DMS79 treated with DMSO at 0.1 percent for 48 hours (cell line): ENCODE results near the gene KCTD8.
"Not testable (repeated sequence)": the region's sequence is repeated elsewhere in the genome, so short reads cannot be mapped to it uniquely, and the experiment has no call there.

Source experiments
- DNase-seq: peaks from one replicate; lab custom pipeline; 2025; lab: John Stamatoyannopoulos, UW

Gene KCTD8

GRCh38 chr4:44326741-44327140 is 121.9 kb downstream of the KCTD8 start:
- no peak for DNase-seq

DNA sequence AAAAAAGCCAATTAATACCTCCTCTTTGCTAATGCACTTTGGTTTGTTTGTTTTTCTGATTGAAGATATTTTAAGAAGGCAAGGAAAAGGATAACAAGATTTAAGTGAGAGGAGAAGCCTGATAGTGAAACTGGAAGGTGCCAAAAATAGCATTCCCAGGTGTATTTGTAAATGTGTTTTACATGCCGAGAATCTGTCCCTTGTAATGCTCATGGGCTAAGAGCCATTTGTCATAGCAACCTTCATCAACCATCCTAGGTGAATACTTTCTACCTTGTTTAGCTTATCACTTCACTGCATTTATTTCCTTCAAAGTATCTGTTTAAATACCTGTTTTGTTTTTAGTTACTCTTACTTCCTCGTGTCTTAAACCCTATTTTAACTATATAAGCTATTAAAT is 127.8 kb downstream of the KCTD8 start:
- DNase-seq = no peak

- DNase-seq = no peak
Measured at GRCh38 chr4:44319129-44319528, 129.5 kb downstream of the KCTD8 start.

DNA sequence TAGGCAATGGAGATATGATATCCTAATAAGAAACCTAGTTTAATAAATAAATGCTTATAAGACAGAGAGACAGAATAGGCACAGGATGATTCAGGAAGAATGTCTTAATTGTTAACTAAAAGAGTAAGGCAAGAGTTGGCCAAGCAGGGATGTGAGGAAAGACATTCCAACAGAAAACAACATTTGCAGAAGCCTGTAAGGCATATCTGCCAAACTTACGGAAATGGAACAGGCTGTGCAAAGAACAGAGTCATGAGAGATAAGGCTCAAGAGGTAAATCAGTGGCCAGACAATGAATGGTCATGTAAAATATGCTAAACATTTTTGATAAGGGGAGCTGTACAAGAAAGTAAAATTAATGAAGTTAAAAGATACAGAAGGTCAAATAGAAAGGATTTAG is 134.9 kb downstream of the KCTD8 start:
- DNase-seq = no peak

GRCh38 chr4:44287505-44287904 is 161.1 kb downstream of the KCTD8 start:
- no peak for DNase-seq

GRCh38 chr4:44279469-44279868 is 169.1 kb downstream of the KCTD8 start:
- no peak for DNase-seq

- DNase-seq = no peak
Measured at GRCh38 chr4:44279066-44279465, 169.5 kb downstream of the KCTD8 start.

DNA sequence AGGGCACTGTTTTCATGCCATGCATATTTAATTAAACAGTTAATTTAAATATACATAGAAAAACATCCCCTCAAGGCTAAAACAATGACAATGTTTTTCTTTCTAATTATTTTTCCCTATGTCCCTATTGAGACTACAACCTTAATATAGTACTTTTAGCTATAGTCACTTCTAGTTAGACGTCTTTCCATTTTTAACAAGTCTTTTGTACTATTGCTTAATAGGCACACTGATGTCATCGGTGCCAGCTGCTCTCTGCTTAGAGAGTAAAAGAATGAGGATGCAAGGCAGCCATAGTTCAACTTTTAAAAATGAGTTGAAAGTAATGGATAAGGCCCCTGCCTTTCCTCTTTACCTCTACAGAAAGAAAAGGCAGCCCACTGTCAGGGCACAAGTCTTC is 191.1 kb downstream of the KCTD8 start:
- DNase-seq = no peak

DNA sequence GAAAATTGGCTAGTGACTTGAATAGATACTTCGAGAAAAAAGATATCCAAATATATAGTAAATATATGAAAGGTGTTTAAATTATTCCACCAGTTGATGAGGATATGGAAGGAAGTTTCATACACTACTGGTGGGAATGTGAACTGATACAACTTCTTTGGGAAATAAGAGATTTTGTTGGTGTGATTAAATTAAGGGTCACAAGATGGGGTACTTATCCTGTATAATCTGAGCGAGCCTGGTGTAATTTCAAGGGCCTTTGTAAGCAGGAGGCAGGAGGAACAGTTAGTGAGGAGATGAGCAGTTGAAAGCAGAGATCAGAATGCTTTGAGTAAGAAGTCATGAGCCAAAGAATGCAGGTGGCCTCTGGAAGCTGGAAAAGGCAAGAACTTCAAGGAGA is 192.2 kb downstream of the KCTD8 start:
- no peak for DNase-seq

- no peak for DNase-seq
Measured at GRCh38 chr4:44237643-44238042, 211.0 kb downstream of the KCTD8 start.

GRCh38 chr4:44235897-44236296 is 212.7 kb downstream of the KCTD8 start:
- no peak for DNase-seq

GRCh38 chr4:44232262-44232661 is 216.3 kb downstream of the KCTD8 start:
- DNase-seq = no peak

- no peak for DNase-seq
Measured at GRCh38 chr4:44231006-44231405, 217.6 kb downstream of the KCTD8 start.

DNA sequence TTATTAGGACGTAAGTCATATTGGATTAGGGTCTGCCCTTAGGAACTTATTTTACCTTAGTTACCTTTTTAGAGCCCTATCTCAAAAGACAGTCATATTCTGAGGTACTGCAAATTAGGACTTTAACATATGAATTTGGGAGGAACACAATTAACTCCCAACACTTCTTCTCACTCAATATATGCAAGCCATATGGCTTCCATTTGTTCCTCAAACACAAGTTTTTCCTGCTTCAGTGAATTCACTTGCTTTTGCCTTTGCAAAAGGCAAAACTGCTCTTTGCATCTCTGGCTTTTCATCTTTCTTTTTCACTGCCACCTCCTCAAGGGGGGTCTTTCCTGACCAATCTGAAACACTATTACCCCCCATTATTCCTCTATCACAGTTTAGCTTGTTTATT is 220.3 kb downstream of the KCTD8 start:
- DNase-seq = no peak

- no peak for DNase-seq
Measured at GRCh38 chr4:44221407-44221806, 227.2 kb downstream of the KCTD8 start.

GRCh38 chr4:44210750-44211149 is 237.9 kb downstream of the KCTD8 start:
- DNase-seq = no peak

GRCh38 chr4:44196796-44197195 is 251.8 kb downstream of the KCTD8 start:
- no peak for DNase-seq

DNA sequence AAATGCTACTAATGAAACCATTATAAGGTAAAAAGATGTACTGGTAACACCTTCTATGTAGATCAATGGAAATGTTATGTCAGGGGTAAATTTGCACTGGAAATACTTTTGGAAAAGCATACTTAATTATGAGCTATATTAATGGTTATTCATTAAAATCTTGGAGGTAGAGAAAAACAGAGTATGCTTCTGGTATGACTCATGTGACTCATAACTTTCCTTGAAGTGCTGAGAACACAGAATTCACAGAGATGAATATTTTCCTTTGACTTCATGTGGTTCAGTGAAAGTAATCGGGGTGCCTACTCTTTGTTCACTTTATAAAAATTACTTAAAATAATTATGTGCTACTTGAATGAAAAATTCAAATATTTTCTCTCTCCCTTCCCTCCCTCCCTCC is 254.2 kb downstream of the KCTD8 start:
- DNase-seq = no peak

DNA sequence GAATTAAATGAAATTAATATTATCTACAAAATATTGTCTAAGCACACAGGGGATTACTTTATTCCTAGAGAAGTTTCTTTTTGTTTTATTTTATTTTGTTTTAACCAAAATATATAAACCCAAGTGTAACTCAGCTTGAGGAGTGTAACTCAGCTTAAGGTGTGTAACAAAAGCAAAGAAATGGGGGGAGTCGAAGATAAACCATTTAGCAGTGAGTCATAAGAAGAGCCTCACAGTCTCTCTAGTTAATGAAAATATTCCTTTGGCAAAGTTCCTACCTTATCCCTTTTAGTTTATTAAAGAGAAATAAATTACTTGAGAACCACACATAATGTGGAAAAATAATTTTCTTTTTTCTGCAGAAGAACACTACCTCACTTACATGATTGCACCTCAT is 261.8 kb downstream of the KCTD8 start:
- no peak for DNase-seq

- no peak for DNase-seq
Measured at GRCh38 chr4:44186096-44186849, 262.3 kb downstream of the KCTD8 start.

DNA sequence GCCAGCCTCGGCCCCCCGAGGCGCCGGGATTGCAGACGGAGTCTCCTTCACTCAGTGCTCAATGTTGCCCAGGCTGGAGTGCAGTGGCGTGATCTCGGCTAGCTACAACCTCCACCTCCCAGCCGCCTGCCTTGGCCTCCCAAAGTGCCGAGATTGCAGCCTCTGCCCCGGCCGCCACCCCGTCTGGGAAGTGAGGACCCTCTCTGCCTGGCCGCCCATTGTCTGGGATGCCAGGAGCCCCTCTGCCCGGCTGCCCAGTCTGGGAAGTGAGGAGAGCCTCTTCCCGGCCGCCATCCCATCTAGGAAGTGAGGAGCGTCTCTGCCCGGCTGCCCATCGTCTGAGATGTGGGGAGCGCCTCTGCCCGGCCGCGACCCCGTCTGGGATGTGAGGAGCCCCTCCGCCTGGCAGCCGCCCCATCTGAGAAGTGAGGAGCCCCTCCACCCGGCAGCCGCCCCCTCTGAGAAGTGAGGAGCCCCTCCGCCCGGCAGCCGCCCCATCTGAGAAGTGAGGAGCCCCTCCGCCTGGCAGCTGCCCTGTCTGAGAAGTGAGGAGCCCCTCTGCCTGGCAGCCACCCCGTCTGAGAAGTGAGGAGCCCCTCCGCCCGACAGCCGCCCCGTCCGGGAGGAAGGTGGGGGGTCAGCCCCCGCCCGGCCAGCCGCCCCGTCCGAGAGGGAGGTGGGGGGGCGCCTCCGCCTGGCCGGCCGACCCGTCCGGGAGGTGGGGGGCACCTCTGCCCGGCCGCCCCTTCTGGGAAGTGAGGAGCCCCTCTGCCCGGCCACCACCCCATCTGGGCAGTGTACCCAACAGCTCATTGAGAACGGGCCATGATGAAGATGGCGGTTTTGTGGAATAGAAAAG is 266.9 kb downstream of the KCTD8 start:
- not testable (repeated sequence) for DNase-seq

DNA sequence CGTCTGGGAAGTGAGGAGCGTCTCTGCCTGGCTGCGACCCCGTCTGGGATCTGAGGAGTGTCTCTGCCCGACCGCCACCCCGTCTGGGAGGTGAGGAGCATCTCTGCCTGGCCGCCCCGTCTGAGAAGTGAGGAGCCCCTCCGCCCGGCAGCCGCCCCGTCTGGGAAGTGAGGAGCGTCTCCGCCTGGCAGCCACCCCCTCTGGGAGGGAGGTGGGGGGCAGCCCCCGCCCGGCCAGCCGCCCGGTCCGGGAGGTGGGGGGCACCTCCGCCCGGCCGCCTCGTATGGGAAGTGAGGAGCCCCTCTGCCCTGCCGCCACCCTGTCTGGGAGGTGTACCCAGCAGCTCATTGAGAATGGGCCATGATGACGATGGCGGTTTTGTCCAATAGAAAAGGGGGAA is 280.8 kb downstream of the KCTD8 start:
- not testable (repeated sequence) for DNase-seq

DNA sequence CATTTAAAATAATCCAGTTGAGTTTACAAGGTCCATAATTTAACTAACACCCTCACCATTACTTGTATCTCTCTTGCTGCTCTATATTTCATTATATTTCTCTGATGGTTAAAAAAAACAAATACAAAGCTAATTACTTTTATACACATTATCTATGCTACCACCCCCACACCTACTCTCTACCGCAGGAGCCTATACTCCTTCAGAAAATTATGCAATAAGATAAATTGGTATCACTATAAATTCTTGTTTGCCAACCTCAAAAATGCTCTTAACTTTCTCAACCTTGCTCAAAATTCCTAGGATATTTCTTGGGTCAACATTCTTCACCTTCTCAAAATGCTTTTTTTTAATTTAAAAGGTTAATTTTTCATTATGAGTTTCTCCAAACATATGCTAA is 282.7 kb downstream of the KCTD8 start:
- DNase-seq = no peak
